Activated CD8-positive, alpha-beta T cell treated with anti-CD3 and anti-CD28 coated beads for 36 hours (primary cell): ENCODE results near the gene CYB561. TPM values are rescaled to one million over a fixed set of nuclear protein-coding genes. Genes with fewer than 3 reads are reported as not detected.
"Not testable (repeated sequence)": the region's sequence is repeated elsewhere in the genome, so short reads cannot be mapped to it uniquely, and the experiment has no call there.

Experiments used
- ATAC-seq: fragments of 200-7000 bp; cut with Tn5 transposase; one replicate; pipeline ENCODE4 v1.10.0; 2021; ENCODE audit warnings: mild to moderate bottlenecking, moderate library complexity
- CTCF ChIA-PET: fragments of 350-600 bp; sonication (Branson Sonifier 250); formaldehyde crosslinking; loops from one replicate; lab custom pipeline; 2021; ENCODE audit warnings: antibody characterized with exemption; lab: Charles Lee
- POLR2A ChIA-PET: fragments of 350-600 bp; sonication (Branson Sonifier 250); formaldehyde crosslinking; loops from one replicate; lab custom pipeline; 2021; ENCODE audit warnings: antibody characterized with exemption; lab: Charles Lee
- DNase-seq: peaks from one replicate; pipeline ENCODE4 v3.0.0-alpha.2; 2020
- H3K27ac Mint-ChIP-seq: one replicate; pipeline ENCODE4 v1.8.0; 2021; ENCODE audit warnings: mild to moderate bottlenecking, mixed read lengths
- H3K27me3 Mint-ChIP-seq: one replicate; pipeline ENCODE4 v1.8.0; 2021; ENCODE audit warnings: mixed read lengths
- H3K36me3 Mint-ChIP-seq: one replicate; pipeline ENCODE4 v1.8.0; 2021; ENCODE audit warnings: low read depth, mixed read lengths
- H3K4me1 Mint-ChIP-seq: one replicate; pipeline ENCODE4 v1.8.0; 2021; ENCODE audit warnings: low read depth, mixed read lengths
- H3K4me3 Mint-ChIP-seq: one replicate; pipeline ENCODE4 v1.8.0; 2021; ENCODE audit warnings: mild to moderate bottlenecking, moderate library complexity, mixed read lengths
- H3K9me3 Mint-ChIP-seq: one replicate; pipeline ENCODE4 v1.8.0; 2021; ENCODE audit warnings: mixed read lengths
- intact Hi-C: fragments of 100-400 bp; cut with micrococcal nuclease; formaldehyde crosslinking; loops from one replicate; pipeline ENCODE4 v1.10.0; 2022
- total RNA-seq, 2 experiments: library from RNA; stranded (reverse); gene quantifications; one replicate each; pipeline ENCODE4 v1.2.3, GENCODE V29; 2021
- TF ChIP-seq, protein P1 (sequence below): fragments of 200-600 bp; IDR thresholded peaks from one replicate; pipeline ENCODE4 v1.8.0; 2022; ENCODE audit warnings: antibody characterized with exemption, mild to moderate bottlenecking

CYB561 gene
- total RNA-seq, 2 experiments from 2014 or later = 1.5 to 2.2 TPM

DNA sequence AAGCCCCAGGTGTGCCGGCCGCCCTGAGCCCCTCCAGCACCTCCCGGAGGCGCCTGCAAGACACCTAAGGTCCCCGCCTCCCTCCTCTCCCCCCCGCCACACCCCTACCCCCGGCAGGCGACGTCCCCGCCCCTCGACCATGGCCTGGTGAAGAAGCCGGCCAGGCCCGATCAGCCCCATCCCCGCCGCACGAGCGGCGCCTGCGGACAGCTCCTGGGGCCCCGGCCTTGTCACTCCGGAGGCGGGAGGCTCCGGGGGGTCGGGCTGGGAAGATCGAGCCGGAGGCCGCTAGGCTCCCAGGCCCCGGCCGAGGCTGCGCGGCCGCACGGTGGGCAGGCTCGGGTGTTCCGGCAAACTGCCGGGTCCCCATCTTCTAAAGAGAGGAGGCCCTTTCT, 30.4 kb upstream of the CYB561 start:
- intact Hi-C loops = no loop called here
- POLR2A ChIA-PET = interaction anchor here (1.2 kb wide), 1 partner anchor 51 kb away, joined by 6 read pairs; no protein-coding TSS in a partner anchor

DNA sequence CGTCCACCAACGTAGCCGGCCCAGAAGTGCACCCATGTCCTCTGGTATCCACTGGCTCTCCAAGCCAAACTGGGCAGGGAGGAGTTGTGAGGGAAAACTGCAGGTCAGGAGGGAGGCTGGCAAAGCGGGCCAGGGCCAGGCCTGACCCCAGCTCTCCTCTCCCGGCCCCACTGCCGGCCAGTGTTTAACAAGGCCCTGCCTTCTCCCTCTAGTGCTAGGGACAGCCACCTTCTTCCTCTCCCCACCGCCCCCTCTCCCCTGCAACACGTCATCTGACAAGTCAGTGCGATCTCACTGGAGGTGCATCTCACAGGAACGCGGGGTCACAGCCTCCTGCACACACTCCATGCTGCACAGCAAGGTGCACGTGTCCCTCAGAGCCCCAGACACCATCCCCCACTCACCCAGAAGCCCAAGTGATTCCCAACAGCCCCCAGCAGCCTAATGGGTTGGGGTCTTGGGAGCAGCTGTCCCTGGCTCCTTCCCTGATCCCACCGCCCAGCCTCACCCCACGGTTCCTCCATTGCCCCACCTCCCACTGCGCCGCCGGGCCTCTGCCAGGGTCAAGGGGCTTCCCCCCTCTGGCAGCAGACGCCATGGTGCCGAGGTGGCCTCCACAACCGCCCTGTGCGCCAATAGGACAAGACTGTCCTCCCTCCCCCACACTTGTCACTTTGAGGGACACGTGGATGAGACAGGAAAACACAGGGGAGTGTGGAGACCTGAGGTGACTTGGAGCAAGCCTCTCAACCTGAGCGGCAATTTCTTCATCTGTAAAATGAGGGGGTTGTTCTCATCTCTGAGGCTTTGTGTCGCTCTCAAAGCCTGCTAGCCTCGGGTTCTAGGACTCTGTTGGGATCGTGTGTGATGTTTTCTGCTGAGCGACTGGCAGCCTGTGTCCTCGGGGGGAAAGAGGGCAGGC, 29.6 kb upstream of the CYB561 start:
- intact Hi-C loops = no loop called here

More for the DNA sequence above, 30.4 kb upstream of the CYB561 start:
- CTCF ChIA-PET = interaction anchor here (4.6 to 8.0 kb wide), 2 partner anchors 34 to 49 kb away, joined by 58 to 231 read pairs; no protein-coding TSS in a partner anchor
- Mint-ChIP-seq H3K9me3 (no peaks in the 10 kb centered on the region), H3K27ac (no peak overlapping the region), H3K4me1 (peaks cover 10% of the 10 kb centered on the region), H3K4me3 (peak overlapping the region; percentile 49), H3K36me3 (no peaks in the 10 kb centered on the region), H3K27me3 (peaks cover 32% of the 10 kb centered on the region)
- DNase-seq (no peak), ATAC-seq (peak; percentile 9)
- TF ChIP-seq, protein P1, sequence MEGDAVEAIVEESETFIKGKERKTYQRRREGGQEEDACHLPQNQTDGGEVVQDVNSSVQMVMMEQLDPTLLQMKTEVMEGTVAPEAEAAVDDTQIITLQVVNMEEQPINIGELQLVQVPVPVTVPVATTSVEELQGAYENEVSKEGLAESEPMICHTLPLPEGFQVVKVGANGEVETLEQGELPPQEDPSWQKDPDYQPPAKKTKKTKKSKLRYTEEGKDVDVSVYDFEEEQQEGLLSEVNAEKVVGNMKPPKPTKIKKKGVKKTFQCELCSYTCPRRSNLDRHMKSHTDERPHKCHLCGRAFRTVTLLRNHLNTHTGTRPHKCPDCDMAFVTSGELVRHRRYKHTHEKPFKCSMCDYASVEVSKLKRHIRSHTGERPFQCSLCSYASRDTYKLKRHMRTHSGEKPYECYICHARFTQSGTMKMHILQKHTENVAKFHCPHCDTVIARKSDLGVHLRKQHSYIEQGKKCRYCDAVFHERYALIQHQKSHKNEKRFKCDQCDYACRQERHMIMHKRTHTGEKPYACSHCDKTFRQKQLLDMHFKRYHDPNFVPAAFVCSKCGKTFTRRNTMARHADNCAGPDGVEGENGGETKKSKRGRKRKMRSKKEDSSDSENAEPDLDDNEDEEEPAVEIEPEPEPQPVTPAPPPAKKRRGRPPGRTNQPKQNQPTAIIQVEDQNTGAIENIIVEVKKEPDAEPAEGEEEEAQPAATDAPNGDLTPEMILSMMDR = no peak

DNA sequence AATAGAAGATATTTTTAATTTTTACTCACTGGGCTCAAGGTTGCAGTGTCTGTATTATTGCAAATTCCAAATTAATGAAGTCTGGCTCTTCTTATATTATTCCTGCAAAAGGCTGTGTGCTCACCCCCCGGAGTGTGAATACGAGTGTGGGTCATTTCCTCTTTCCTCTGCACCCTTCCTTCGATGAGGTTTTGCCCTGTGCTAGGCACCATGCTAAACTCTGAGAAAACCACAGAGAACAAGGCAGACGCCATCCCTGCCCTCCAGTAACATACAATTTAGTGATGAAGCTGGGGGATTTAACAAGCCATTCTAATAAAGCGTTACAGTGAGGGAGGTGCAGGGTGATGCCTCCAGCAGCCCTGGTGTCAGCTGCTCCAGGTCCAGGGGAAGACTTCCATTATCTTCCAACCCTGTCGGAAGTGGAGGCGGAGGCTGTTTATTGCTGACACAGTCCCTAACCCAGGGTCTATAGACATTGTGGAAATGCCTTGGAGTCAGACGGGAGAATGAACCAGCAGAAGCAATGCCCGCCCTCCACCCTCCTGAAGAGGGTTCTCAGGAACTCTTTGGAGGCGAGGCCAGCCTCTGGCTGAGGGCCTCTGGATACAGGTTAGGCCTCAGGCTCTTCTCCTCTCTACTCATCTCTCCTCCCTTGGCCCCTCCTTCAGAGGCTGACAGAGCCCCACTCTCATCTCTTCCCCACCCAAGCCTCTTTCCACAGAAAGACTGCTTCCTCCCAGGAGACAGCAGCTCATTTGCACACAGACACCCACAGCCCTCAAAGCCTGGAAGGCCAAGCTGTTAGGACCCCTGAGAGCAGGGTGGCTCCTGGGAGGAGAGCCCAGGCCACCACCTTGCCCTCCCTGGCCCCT, 28.7 kb upstream of the CYB561 start:
- ATAC-seq (no peak), DNase-seq (no peak)
- ChIA-PET CTCF (interaction anchor here (2.8 kb wide), 1 partner anchor 49 kb away, joined by 12 read pairs; no protein-coding TSS in a partner anchor), POLR2A (interaction anchor here (0.6 to 0.7 kb wide), 3 partner anchors 11 to 274 kb away, joined by 3 to 4 read pairs (median 3); no protein-coding TSS in a partner anchor)
- H3K27me3 Mint-ChIP-seq = peaks cover 32% of the 10 kb centered on the region
- no peaks in the 10 kb centered on the region for H3K9me3 Mint-ChIP-seq
- H3K27ac Mint-ChIP-seq = no peak overlapping the region
- no peaks in the 10 kb centered on the region for H3K36me3 Mint-ChIP-seq
- H3K4me1 Mint-ChIP-seq = peaks cover 10% of the 10 kb centered on the region
- intact Hi-C loops = no loop called here
- TF ChIP-seq, protein P1 = no peak
- H3K4me3 Mint-ChIP-seq = peak overlapping the region; percentile 15

More for the DNA sequence above, 29.6 kb upstream of the CYB561 start:
- ChIA-PET POLR2A (interaction anchor here (0.6 to 1.2 kb wide), 2 partner anchors 13 to 50 kb away, joined by 3 to 6 read pairs; no protein-coding TSS in a partner anchor), CTCF (interaction anchor here (2.8 to 8.0 kb wide), 3 partner anchors 33 to 50 kb away, joined by 12 to 231 read pairs (median 58); no protein-coding TSS in a partner anchor)
- Mint-ChIP-seq H3K27me3 (peaks cover 32% of the 10 kb centered on the region), H3K27ac (no peak overlapping the region), H3K4me3 (peak overlapping the region; percentile 49), H3K36me3 (no peaks in the 10 kb centered on the region), H3K9me3 (no peaks in the 10 kb centered on the region), H3K4me1 (peaks cover 10% of the 10 kb centered on the region)
- ATAC-seq (no peak), DNase-seq (no peak)
- TF ChIP-seq, protein P1 = no peak

DNA sequence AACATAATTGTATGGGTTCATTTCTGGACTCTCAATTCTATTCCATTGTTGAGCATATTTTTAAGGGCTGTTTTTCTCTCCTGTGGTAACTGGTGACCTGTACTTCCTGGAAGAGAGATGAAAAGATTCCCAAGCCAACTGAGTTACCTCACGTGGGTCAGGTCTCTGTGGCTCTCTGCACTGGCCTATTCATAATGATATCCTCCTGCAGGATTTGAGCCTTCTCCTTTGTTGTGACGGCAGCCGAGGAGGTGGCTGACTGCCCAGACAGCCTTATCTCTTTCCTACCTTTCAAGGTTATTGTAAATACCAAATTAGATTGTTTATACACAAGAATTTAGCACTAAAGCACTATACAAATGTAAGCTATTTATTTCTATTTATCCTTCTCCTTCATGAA, 28.1 kb upstream of the CYB561 start:
- peaks cover 32% of the 10 kb centered on the region for H3K27me3 Mint-ChIP-seq
- no peak overlapping the region for H3K4me3 Mint-ChIP-seq
- TF ChIP-seq, protein P1 = no peak
- H3K9me3 Mint-ChIP-seq = no peaks in the 10 kb centered on the region
- POLR2A ChIA-PET = interaction anchor here (0.7 kb wide), 1 partner anchor 10 kb away, joined by 3 read pairs; no protein-coding TSS in a partner anchor
- DNase-seq (no peak), ATAC-seq (no peak)
- intact Hi-C loops = no loop called here
- H3K36me3 Mint-ChIP-seq = no peaks in the 10 kb centered on the region
- H3K4me1 Mint-ChIP-seq = peaks cover 10% of the 10 kb centered on the region
- H3K27ac Mint-ChIP-seq = no peak overlapping the region
- CTCF ChIA-PET = interaction anchor here (2.8 kb wide), 1 partner anchor 48 kb away, joined by 12 read pairs; no protein-coding TSS in a partner anchor

DNA sequence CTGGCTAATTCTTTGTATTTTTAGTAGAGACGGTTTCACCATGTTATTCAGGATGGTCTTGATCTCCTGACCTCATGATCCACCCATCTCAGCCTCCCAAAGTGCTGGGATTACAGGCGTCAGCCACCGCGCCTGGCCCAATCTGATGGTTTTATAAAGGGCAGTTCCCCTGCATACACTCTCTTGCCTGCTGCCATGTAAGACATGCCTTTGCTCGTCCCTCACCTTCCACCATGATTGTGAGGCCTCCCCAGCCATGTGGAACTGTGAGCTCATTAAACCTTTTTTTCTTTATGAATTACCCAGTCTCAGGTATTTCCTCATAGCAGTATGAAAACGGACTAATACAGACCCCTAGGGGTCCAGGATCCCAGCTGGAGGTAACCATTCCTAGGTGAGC, 22.0 kb upstream of the CYB561 start:
- CTCF ChIA-PET = interaction anchor here (1.6 to 4.2 kb wide), 2 partner anchors 11 to 43 kb away, joined by 7 to 18 read pairs; no protein-coding TSS in a partner anchor
- ATAC-seq, POLR2A ChIA-PET, H3K27ac Mint-ChIP-seq, H3K27me3 Mint-ChIP-seq, H3K4me3 Mint-ChIP-seq, H3K4me1 Mint-ChIP-seq, H3K9me3 Mint-ChIP-seq, intact Hi-C loops, DNase-seq, H3K36me3 Mint-ChIP-seq: not testable (repeated sequence)
